Colon (tissue), 2 donors: ENCODE measurements around the gene FCRL6.
A peak's percentile ranks its signal among the peaks of the same experiment; 100 is the strongest.

Source experiments
- FAIRE-seq: peaks from 2 replicates; lab custom pipeline; 2012; peaks lifted over from hg19 to GRCh38; lab: Jason Lieb, UNC
- donor health status: control.
- donor health status: control.

The FCRL6 gene, protein sequence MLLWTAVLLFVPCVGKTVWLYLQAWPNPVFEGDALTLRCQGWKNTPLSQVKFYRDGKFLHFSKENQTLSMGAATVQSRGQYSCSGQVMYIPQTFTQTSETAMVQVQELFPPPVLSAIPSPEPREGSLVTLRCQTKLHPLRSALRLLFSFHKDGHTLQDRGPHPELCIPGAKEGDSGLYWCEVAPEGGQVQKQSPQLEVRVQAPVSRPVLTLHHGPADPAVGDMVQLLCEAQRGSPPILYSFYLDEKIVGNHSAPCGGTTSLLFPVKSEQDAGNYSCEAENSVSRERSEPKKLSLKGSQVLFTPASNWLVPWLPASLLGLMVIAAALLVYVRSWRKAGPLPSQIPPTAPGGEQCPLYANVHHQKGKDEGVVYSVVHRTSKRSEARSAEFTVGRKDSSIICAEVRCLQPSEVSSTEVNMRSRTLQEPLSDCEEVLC

GRCh38 chr1:159802111-159802510, at the start of gene FCRL6:
Gene FCRL6, plus strand, starts transcription at chr1:159802360. Its CDS starts 65 bp downstream, at chr1:159802425.
- FAIRE-seq: no peak

GRCh38 chr1:159753386-159753785, 48.8 kb upstream of the FCRL6 start:
- no peak for FAIRE-seq

DNA sequence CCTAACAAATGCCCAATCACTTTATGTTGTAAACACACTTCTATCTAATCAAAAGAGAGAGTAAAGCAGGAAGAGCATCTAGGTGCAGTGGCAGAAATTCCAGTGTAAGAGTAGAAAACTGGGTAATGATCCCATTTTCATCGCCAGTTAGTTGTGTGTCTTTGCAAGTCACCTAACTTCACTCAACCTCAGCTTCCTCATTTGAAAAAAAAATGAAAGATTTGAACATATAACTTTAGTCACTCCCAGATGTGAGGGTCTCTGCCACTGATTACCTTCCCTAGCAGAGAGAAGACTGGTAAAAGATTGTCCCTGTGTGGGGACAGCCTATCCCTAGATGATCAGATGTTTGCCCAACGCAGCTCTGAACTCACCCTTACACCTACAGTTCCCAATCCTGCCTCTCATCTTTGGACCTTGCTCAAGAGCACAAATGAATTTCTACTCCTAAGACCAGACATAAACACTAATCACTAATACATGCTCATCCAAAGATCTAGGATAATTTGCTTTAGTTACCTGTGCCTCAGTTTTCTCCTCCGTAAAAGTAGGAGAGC, 46.6 kb upstream of the FCRL6 start:
- no peak for FAIRE-seq

DNA sequence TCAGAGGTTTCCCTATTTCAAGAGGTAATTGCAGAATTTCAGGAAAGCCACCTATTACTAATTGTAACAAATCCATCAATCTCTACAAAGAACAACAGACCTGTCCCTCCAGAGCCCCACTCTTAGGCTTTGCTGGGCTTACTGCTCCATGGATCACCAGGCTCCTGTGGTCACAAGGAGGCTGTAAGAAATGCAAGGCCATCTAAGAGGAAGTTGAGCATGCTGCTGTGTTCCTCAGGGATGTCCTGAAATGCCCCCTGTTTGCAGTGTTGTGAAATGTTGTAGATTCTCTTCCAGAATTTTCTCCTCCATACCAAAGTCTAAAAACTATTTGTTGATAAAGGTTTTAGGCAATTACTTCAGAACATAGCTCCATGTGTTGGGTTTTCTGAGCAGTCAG, 45.8 kb upstream of the FCRL6 start:
- no peak for FAIRE-seq

GRCh38 chr1:159763686-159764085, 38.5 kb upstream of the FCRL6 start:
- no peak for FAIRE-seq

GRCh38 chr1:159765806-159766205, 36.4 kb upstream of the FCRL6 start:
- FAIRE-seq: no peak

DNA sequence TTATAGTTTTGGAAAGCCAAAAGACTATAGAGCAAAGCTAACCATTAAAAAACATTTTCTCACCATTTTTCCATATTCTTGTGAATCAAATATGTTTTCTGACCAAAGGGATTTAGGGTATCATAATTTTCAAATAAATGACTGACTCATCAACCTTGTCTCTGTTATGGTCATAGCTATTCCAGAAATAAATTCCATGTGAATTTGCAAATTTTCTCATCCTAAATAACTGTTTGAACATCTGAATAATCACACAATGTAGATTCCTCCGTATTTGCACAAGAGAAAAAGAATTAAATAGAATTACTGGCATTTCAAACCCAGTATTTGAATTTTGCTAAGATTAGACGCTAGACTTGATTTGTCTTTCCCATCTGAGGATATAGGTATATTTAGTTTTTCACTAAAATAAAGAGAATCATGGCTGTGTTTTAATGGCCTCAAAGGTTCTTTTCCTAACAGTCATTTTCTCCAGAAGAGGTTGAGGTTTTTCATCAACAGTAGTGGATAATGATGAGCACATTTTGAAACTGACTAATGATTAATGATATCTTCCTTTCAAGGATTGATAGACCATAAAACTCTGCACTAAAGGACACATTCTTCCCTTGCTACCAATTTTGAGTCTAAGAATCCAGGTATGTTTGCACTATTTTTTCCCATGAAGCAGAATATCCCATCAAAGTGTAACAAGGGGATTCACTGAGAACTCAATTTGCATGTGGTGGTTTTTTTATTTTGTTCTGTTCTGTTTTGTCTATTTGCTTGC, 30.8 kb upstream of the FCRL6 start:
- FAIRE-seq: no peak

GRCh38 chr1:159774465-159774864, 27.7 kb upstream of the FCRL6 start:
- no peak for FAIRE-seq

DNA sequence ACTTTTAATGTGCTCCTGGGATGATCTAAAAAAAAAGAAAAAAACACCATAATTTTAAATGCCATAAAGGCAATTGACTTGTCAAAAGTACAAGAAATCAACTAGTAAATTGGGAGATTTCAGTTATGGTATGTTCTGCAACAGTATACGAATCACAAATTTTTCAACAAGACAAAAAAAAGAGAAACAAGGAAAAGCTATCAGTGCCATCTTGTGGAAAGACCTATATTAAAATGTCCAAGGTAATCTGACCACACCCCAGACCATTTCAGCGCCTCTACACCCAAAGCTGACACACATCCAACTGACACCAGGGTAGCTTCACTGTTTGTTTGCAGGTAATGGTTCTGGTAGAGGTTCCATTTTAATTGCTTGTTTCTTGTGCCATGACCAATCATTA, 26.4 kb upstream of the FCRL6 start:
- no peak for FAIRE-seq

DNA sequence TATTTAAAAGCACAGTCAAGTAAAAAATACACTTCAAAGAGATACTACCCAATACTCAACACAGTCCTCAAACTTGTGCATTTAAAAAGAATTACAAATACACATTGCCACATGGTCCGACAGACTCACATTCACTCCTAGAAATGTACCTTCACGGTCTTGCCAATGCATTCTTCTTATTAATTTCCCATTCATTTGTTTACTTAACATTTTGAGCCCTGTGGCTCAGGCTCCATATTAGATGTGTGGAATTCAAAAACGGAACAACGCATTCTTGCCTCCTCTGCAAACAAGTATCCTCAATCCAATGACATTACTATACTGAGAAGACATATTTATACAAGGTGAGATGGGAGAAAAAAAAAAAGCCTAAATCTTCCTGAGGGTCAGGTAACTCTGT, 23.9 kb upstream of the FCRL6 start:
- no peak for FAIRE-seq

- FAIRE-seq: no peak
These were observed 22.7 kb upstream of the FCRL6 start for GRCh38 chr1:159779403-159779851.

- peak; percentile 82 for FAIRE-seq
These were observed 21.3 kb upstream of the FCRL6 start, which contains the start of gene DUSP23 for GRCh38 chr1:159780583-159781582. Gene DUSP23, plus strand, starts transcription at chr1:159780962. Its CDS starts 139 bp downstream, at chr1:159781101.

- FAIRE-seq: no peak
These were observed 20.2 kb upstream of the FCRL6 start for GRCh38 chr1:159781992-159782391.

- no peak for FAIRE-seq
These were observed 18.4 kb upstream of the FCRL6 start for GRCh38 chr1:159783724-159784123.

GRCh38 chr1:159786465-159786864, 15.7 kb upstream of the FCRL6 start:
- no peak for FAIRE-seq

DNA sequence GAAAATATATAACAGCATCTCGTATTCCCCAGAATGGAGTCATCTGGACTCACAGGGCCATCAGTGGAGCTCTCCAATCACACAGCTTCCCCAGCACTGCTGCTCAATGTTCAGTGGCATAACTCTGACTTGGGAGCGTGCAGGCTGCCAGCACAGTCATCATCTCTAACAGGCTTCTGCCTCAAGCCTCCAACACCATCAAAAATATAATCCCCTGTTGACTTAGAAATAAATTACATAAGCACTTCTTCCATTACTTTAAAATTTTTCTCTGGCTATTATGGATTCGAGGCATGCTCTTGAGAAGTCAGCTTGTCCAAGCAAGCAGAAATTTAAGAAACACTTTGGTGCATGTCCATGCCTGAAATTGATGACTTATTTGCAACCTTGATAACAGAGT, 15.2 kb upstream of the FCRL6 start:
- no peak for FAIRE-seq

GRCh38 chr1:159790237-159790917, 11.8 kb upstream of the FCRL6 start:
- no peak for FAIRE-seq

DNA sequence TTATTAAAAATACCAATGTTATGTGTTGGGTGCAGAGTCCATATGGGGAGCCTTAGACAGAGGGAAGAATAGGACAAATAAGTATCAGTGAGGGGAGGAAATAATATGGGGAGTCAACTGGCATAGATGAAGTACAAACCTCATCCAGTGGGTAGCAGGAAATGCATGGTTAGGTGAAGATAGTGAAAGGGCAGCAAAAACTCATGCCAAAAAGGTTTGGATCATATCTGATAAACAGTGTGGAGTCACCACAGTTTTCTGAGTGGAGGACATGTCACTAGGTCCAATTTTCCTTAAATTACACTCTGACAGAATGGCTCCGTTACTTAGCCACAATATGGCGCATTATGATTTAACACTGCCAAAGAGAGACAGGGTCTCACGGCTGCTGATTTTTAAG, 11.1 kb upstream of the FCRL6 start:
- FAIRE-seq: no peak

- FAIRE-seq: no peak
These were observed 10.7 kb upstream of the FCRL6 start for GRCh38 chr1:159791461-159791860.

GRCh38 chr1:159795534-159795933, 6.6 kb upstream of the FCRL6 start:
- FAIRE-seq: no peak

- FAIRE-seq: no peak
These were observed 3.3 kb upstream of the FCRL6 start for GRCh38 chr1:159798893-159799292.
